Measurements from ENCODE around the gene KCNQ2.

GRCh38 chr20:63439866-63440265 is 32.6 kb downstream of the KCNQ2 start:
- TF ChIP-seq POLR2A (IDR thresholded peaks at IDR 0.05) (no peak), POLR2AphosphoS5 (IDR thresholded peaks at IDR 0.05) (no peak)
- TF ChIP-seq, protein P1, sequence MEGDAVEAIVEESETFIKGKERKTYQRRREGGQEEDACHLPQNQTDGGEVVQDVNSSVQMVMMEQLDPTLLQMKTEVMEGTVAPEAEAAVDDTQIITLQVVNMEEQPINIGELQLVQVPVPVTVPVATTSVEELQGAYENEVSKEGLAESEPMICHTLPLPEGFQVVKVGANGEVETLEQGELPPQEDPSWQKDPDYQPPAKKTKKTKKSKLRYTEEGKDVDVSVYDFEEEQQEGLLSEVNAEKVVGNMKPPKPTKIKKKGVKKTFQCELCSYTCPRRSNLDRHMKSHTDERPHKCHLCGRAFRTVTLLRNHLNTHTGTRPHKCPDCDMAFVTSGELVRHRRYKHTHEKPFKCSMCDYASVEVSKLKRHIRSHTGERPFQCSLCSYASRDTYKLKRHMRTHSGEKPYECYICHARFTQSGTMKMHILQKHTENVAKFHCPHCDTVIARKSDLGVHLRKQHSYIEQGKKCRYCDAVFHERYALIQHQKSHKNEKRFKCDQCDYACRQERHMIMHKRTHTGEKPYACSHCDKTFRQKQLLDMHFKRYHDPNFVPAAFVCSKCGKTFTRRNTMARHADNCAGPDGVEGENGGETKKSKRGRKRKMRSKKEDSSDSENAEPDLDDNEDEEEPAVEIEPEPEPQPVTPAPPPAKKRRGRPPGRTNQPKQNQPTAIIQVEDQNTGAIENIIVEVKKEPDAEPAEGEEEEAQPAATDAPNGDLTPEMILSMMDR (IDR thresholded peaks at IDR 0.05) = no peak
